ENCODE measurements around the gene CCDC63.
"Not testable (repeated sequence)": the region's sequence is repeated elsewhere in the genome, so short reads cannot be mapped to it uniquely, and the experiment has no call there.

The CCDC63 gene

GRCh38 chr12:110844131-110844530 is 2.7 kb upstream of the CCDC63 start:
- no peak overlapping the region for H3K4me3 ChIP-seq (ENCODE audit: low read depth, low read length)

- no peak overlapping the region for H3K4me3 ChIP-seq (ENCODE audit: low read depth, low read length)
These were observed 2.0 kb upstream of the CCDC63 start for GRCh38 chr12:110844551-110845338.

GRCh38 chr12:110845339-110845682 is 1.5 kb upstream of the CCDC63 start:
- no peak overlapping the region for H3K4me3 ChIP-seq (ENCODE audit: low read depth, low read length)

DNA sequence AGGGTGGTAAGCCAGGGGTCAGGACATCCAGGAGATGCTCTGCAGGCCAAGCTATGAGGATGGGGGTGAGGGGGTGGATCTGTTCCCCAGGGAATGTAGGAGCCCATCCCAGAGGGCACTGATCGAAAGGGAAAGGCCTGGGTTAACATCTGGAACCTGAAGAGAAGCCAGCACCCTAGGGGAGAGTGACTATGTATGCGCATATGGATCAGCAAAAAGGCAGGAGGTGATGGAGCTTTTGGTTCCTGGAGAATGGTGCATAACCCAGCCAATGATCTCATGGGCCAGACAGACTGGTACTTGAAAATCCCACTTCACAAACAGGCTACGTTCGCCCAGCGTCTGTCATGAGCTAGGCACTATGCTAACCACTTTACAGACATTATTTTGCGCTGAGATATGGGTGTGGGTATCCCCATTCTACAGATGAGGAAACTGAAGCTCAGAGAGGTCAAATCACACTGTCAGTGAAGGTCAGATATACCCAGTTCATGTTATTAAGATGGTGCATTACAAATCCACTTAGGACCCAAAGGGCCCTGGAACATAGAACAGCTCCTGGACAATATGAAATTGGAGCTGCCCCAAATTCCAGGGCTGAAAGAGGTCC is 1.6 kb downstream of the CCDC63 start:
- H3K4me3 ChIP-seq (ENCODE audit: low read depth, low read length): no peak overlapping the region

GRCh38 chr12:110849221-110849620 is 2.4 kb downstream of the CCDC63 start:
- H3K4me3 ChIP-seq (ENCODE audit: low read depth, low read length): no peak overlapping the region

- no peak overlapping the region for H3K4me3 ChIP-seq (ENCODE audit: low read depth, low read length)
These were observed 3.1 kb downstream of the CCDC63 start for GRCh38 chr12:110849748-110850403.

GRCh38 chr12:110850762-110851161 is 4.0 kb downstream of the CCDC63 start:
- no peak overlapping the region for H3K4me3 ChIP-seq (ENCODE audit: low read depth, low read length)

- H3K4me3 ChIP-seq (ENCODE audit: low read depth, low read length): no peak overlapping the region
These were observed 7.0 kb downstream of the CCDC63 start for GRCh38 chr12:110853836-110854235.

- no peak overlapping the region for H3K4me3 ChIP-seq (ENCODE audit: low read depth, low read length)
These were observed 9.8 kb downstream of the CCDC63 start for GRCh38 chr12:110856542-110856941.

- H3K4me3 ChIP-seq (ENCODE audit: low read depth, low read length): no peak overlapping the region
These were observed 10.7 kb downstream of the CCDC63 start for GRCh38 chr12:110857528-110857927.

- H3K4me3 ChIP-seq (ENCODE audit: low read depth, low read length): not testable (repeated sequence)
These were observed 11.2 kb downstream of the CCDC63 start for GRCh38 chr12:110857954-110858353.

DNA sequence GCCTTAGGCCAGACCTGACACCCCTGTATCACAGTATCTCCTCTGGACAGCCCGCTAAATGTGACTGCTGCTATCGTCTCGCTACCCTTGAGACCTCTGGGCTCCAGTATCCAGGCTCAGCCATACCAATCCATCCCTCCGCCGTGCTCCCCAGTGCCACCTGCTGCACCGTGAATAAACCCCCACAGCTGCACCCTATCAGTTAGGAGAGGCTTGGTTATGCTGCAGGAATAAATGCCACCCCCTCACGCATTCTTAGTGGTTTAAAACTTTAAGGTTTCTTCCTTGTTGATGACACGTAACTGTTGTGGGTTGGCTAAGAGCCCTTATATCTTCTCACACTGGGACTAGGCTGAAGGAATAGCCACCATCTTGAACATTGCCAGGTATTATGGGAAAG is 12.1 kb downstream of the CCDC63 start:
- H3K4me3 ChIP-seq (ENCODE audit: low read depth, low read length): no peak overlapping the region

- no peak overlapping the region for H3K4me3 ChIP-seq (ENCODE audit: low read depth, low read length)
These were observed 14.1 kb downstream of the CCDC63 start for GRCh38 chr12:110860833-110861296.

GRCh38 chr12:110861729-110862128 is 14.9 kb downstream of the CCDC63 start:
- H3K4me3 ChIP-seq (ENCODE audit: low read depth, low read length): no peak overlapping the region

- H3K4me3 ChIP-seq (ENCODE audit: low read depth, low read length): no peak overlapping the region
These were observed 15.5 kb downstream of the CCDC63 start for GRCh38 chr12:110862329-110862728.

DNA sequence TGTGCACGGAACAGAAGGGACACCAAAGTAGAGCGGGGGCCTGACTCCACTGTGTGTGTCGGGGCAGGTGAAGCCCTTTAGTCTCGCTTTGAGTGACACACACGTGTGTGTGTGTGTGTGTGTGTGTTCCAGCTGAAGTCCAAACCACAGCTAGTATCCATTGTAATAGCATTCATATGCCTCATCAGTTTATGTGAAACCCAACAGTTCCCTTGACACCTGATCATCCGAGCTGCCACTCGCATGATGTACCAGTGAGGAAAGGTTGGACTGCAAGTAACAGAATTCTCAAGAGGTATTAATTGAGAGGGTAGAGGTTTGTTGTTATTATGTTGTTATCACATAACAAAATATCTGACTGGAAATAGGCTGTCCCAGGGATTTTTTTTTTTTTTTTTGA is 16.4 kb downstream of the CCDC63 start:
- no peak overlapping the region for H3K4me3 ChIP-seq (ENCODE audit: low read depth, low read length)

GRCh38 chr12:110865521-110865920 is 18.7 kb downstream of the CCDC63 start:
- H3K4me3 ChIP-seq (ENCODE audit: low read depth, low read length): no peak overlapping the region

DNA sequence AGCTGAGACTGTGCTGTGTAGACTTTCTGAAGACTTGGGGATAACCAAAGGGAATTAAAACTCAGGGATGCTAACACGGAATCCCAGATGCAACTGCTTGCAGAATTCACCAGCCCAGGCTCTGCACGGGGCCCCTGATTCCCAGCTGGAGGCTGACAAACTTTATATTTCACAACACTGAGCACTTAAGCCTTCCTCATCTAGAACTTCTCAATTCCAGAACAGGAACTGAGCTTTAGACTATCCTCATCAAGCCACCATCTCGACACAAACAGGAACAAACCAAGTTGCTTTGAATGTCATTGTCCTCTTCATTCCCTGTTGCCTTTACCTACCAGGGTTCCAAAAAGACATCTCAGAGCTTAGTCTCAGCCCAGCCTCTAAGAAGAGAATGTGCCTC is 22.2 kb downstream of the CCDC63 start:
- no peak overlapping the region for H3K4me3 ChIP-seq (ENCODE audit: low read depth, low read length)

GRCh38 chr12:110869803-110870202 is 23.0 kb downstream of the CCDC63 start:
- H3K4me3 ChIP-seq (ENCODE audit: low read depth, low read length): no peak overlapping the region

GRCh38 chr12:110872100-110872499 is 25.3 kb downstream of the CCDC63 start:
- no peak overlapping the region for H3K4me3 ChIP-seq (ENCODE audit: low read depth, low read length)

DNA sequence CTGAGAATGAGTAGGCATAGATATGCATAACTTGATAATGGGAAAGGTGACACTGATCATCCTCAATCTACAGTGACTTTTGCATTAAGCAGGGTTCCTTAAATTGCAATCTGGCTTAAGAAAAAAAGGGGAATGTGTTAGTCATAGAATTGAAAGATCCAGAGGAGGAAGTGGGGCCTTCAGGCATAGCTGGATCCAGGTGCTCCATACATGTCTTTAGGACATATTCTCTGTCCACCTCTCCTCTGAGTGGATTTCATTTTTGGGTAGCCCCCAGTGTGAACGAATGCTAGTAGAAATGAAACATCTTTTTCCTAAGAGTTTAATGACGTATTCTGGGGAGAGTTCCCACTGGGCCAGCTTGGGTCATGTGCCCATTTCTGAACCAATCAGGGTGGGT is 27.6 kb downstream of the CCDC63 start:
- no peak overlapping the region for H3K4me3 ChIP-seq (ENCODE audit: low read depth, low read length)

GRCh38 chr12:110874781-110875180 is 28.0 kb downstream of the CCDC63 start:
- H3K4me3 ChIP-seq (ENCODE audit: low read depth, low read length): no peak overlapping the region

Data from iPS-11a (cell line).